GM23338 (cell line): Measurements from ENCODE around the gene R3HDML. TPM values are rescaled to one million over a fixed set of nuclear protein-coding genes. Genes with fewer than 3 reads are reported as not detected.
A peak's percentile ranks its signal among the peaks of the same experiment; 100 is the strongest.

Experiments
- ATAC-seq: fragments of 200-7000 bp; cut with Tn5 transposase; 3 replicates; pipeline ENCODE4 v1.9.1; 2020
- DNase-seq: peaks from one replicate; pipeline ENCODE4 v3.0.0-alpha.2; 2015; ENCODE audit warnings: low spot score
- H2AFZ ChIP-seq: fragments of 200-600 bp; sonication (generic); 2 replicates; pipeline ENCODE4 v1.8.0; 2016; ENCODE audit warnings: antibody characterized with exemption, mild to moderate bottlenecking, moderate library complexity
- H3F3A ChIP-seq: fragments of 200-600 bp; sonication (generic); replicated peaks from 2 replicates; pipeline ENCODE4 v1.8.0; 2017; ENCODE audit warnings: antibody characterized with exemption, mixed run types, low read depth
- H3K27ac ChIP-seq: fragments of 200-600 bp; sonication (generic); 2 replicates; pipeline ENCODE4 v1.6.1; 2016; ENCODE audit warnings: low read depth
- H3K27me3 ChIP-seq: fragments of 200-600 bp; sonication (generic); 2 replicates; pipeline ENCODE4 v1.8.0; 2016; ENCODE audit warnings: mild to moderate bottlenecking, mixed run types, moderate library complexity; ENCODE audit not compliant: insufficient read depth
- H3K36me3 ChIP-seq: fragments of 200-600 bp; sonication (generic); 2 replicates; pipeline ENCODE4 v1.8.0; 2016; ENCODE audit warnings: mild to moderate bottlenecking; ENCODE audit not compliant: insufficient read depth
- H3K4me1 ChIP-seq: fragments of 200-600 bp; sonication (generic); 2 replicates; pipeline ENCODE4 v1.8.0; 2016; ENCODE audit warnings: mild to moderate bottlenecking, moderate library complexity; ENCODE audit not compliant: insufficient read depth
- H3K4me2 ChIP-seq: fragments of 200-600 bp; sonication (generic); 2 replicates; pipeline ENCODE4 v1.7.1; 2017; ENCODE audit warnings: mixed run types
- H3K4me3 ChIP-seq: fragments of 200-600 bp; sonication (generic); 2 replicates; pipeline ENCODE4 v1.6.1; 2016; ENCODE audit warnings: mixed run types
- H3K79me2 ChIP-seq: fragments of 200-600 bp; sonication (generic); replicated peaks from 2 replicates; pipeline ENCODE4 v1.8.0; 2017; ENCODE audit warnings: mild to moderate bottlenecking; ENCODE audit not compliant: insufficient read depth
- H3K9me2 ChIP-seq: fragments of 200-600 bp; sonication (generic); 2 replicates; pipeline ENCODE4 v1.8.0; 2017; ENCODE audit not compliant: insufficient read depth
- H4K20me1 ChIP-seq: fragments of 200-600 bp; sonication (generic); replicated peaks from 2 replicates; pipeline ENCODE4 v1.8.0; 2017; ENCODE audit warnings: mild to moderate bottlenecking; ENCODE audit not compliant: insufficient read depth
- H3K27ac Mint-ChIP-seq: 2 replicates; pipeline ENCODE4 v1.8.0; 2020; ENCODE audit warnings: inconsistent platforms, mild to moderate bottlenecking, moderate library complexity, mixed read lengths
- H3K27me3 Mint-ChIP-seq: 3 replicates; pipeline ENCODE4 v1.8.0; 2022; ENCODE audit warnings: low read depth, mild to moderate bottlenecking, moderate library complexity, mixed read lengths, inconsistent platforms; ENCODE audit not compliant: insufficient read depth, poor library complexity
- H3K36me3 Mint-ChIP-seq: 3 replicates; pipeline ENCODE4 v1.8.0; 2021; ENCODE audit warnings: low read depth, mild to moderate bottlenecking, inconsistent platforms, moderate library complexity, mixed read lengths
- H3K4me1 Mint-ChIP-seq: 3 replicates; pipeline ENCODE4 v1.8.0; 2020; ENCODE audit warnings: mild to moderate bottlenecking, inconsistent platforms, mixed read lengths
- H3K4me3 Mint-ChIP-seq: 3 replicates; pipeline ENCODE4 v1.8.0; 2021; ENCODE audit warnings: moderate library complexity, mild to moderate bottlenecking, inconsistent platforms, mixed read lengths
- H3K9me3 Mint-ChIP-seq: 3 replicates; pipeline ENCODE4 v1.8.0; 2020; ENCODE audit warnings: moderate library complexity, mild to moderate bottlenecking, inconsistent platforms, mixed read lengths
- CREB1 ChIP-seq: fragments of 250-450 bp; sonication (Bioruptor Pico); IDR thresholded peaks from 2 replicates; pipeline ENCODE4 v1.5.0; 2020; ENCODE audit warnings: low read depth, mild to moderate bottlenecking, moderate library complexity
- CTCF ChIP-seq, 2 experiments: fragments of 200-600 bp in 1 of 2; sonication (generic) in 1 of 2; conservative IDR thresholded peaks; 2 replicates each; pipeline versions ENCODE4 v1.5.1 to v1.6.1; 2016 to 2017; ENCODE audit warnings: antibody characterized with exemption in 2 of 2, low read depth in 2 of 2, mild to moderate bottlenecking in 2 of 2, moderate library complexity in 1 of 2
- ETS1 ChIP-seq: IDR thresholded peaks from 2 replicates; pipeline ENCODE4 v1.6.1; 2016; ENCODE audit warnings: antibody characterized with exemption
- EZH2 ChIP-seq: fragments of 200-600 bp; sonication (generic); IDR thresholded peaks from one replicate; pipeline ENCODE4 v1.8.0; 2017; ENCODE audit warnings: antibody characterized with exemption, mild to moderate bottlenecking, low read depth; ENCODE audit not compliant: unreplicated experiment
- EZH2phosphoT487 ChIP-seq: fragments of 200-600 bp; sonication (generic); IDR thresholded peaks from one replicate; pipeline ENCODE4 v1.8.1; 2018; ENCODE audit warnings: antibody characterized with exemption; ENCODE audit not compliant: unreplicated experiment
- JUNB ChIP-seq: IDR thresholded peaks from one replicate; pipeline ENCODE4 v1.6.1; 2016; ENCODE audit warnings: antibody characterized with exemption; ENCODE audit not compliant: unreplicated experiment
- NANOG ChIP-seq: IDR thresholded peaks from 2 replicates; pipeline ENCODE4 v1.6.1; 2016; ENCODE audit warnings: antibody characterized with exemption, borderline replicate concordance
- STAT1 ChIP-seq: IDR thresholded peaks from one replicate; pipeline ENCODE4 v1.6.1; 2016; ENCODE audit warnings: antibody characterized with exemption; ENCODE audit not compliant: unreplicated experiment
- ZNF114 ChIP-seq: fragments of 250-450 bp; sonication (Bioruptor Pico); IDR thresholded peaks from 2 replicates; pipeline ENCODE4 v1.5.0; 2020; ENCODE audit warnings: mild to moderate bottlenecking, moderate library complexity
- ZNF331 ChIP-seq: fragments of 250-450 bp; sonication (Bioruptor Pico); IDR thresholded peaks from 2 replicates; pipeline ENCODE4 v1.5.0; 2020; ENCODE audit warnings: low read depth, mild to moderate bottlenecking, moderate library complexity
- ZNF462 ChIP-seq: fragments of 250-450 bp; sonication (Bioruptor Pico); IDR thresholded peaks from 2 replicates; pipeline ENCODE4 v1.5.0; 2020; ENCODE audit warnings: mild to moderate bottlenecking, moderate library complexity
- polyA plus RNA-seq: library from polyadenylated mRNA; unstranded; fragments of >200 nt; fragmentation: Nextera tagmentation; extraction: Ambion mirVana; gene quantifications from 2 replicates; pipeline ENCODE4 v1.2.1, GENCODE V29; 2016
- total RNA-seq: library from RNA; depleted of rRNA; stranded (reverse); fragments of >200 nt; shearing (Covaris generic); gene quantifications from 2 replicates; pipeline ENCODE4 v1.2.3, GENCODE V29; 2014
- TF ChIP-seq, protein P1 (sequence below): IDR thresholded peaks from one replicate; pipeline ENCODE4 v1.6.1; 2018; ENCODE audit warnings: antibody characterized with exemption; ENCODE audit not compliant: unreplicated experiment

Gene R3HDML
- total and polyA plus RNA-seq, 2 experiments from 2014 or later, result not detected

- peaks cover 14% of the 10 kb centered on the region for H3K4me1 Mint-ChIP-seq
- Histone ChIP-seq H3K4me2 (peak overlapping the region; percentile 34; the same call in 1 of the 2 replicates), H3K79me2 (no peaks in the 10 kb centered on the region), H3K27me3 (no peaks in the 10 kb centered on the region), H4K20me1 (no peaks in the 10 kb centered on the region), H3K4me3 (peak overlapping the region; percentile 27; the same call in 1 of the 2 replicates), H3K36me3 (no peaks in the 10 kb centered on the region), H3K27ac (no peak overlapping the region), H3K9me2 (no peaks in the 10 kb centered on the region), H3F3A (no peaks in the 10 kb centered on the region), H3K4me1 (peaks cover 3% of the 10 kb centered on the region; the same call in 1 of the 2 replicates), H2AFZ (peak overlapping the region; percentile 90)
- peaks cover 3% of the 10 kb centered on the region for H3K27me3 Mint-ChIP-seq
- H3K4me3 Mint-ChIP-seq, result peak overlapping the region; percentile 44; the same call in 1 of the 3 replicates
- no peak overlapping the region; the same call in 1 of the 2 replicates for H3K27ac Mint-ChIP-seq
- TF ChIP-seq ZNF462 (no peak), STAT1 (no peak), NANOG (no peak), CTCF (conservative IDR thresholded peaks at IDR 0.05; ENCODE audit: low read depth in 2 of 2) (no peak), ZNF114 (CRISPR knock-in tag) (no peak), JUNB (no peak), EZH2phosphoT487 (no peak), EZH2 (no peak), ETS1 (no peak), ZNF331 (CRISPR knock-in tag) (no peak), CREB1 (CRISPR knock-in tag) (no peak)
- TF ChIP-seq, protein P1, sequence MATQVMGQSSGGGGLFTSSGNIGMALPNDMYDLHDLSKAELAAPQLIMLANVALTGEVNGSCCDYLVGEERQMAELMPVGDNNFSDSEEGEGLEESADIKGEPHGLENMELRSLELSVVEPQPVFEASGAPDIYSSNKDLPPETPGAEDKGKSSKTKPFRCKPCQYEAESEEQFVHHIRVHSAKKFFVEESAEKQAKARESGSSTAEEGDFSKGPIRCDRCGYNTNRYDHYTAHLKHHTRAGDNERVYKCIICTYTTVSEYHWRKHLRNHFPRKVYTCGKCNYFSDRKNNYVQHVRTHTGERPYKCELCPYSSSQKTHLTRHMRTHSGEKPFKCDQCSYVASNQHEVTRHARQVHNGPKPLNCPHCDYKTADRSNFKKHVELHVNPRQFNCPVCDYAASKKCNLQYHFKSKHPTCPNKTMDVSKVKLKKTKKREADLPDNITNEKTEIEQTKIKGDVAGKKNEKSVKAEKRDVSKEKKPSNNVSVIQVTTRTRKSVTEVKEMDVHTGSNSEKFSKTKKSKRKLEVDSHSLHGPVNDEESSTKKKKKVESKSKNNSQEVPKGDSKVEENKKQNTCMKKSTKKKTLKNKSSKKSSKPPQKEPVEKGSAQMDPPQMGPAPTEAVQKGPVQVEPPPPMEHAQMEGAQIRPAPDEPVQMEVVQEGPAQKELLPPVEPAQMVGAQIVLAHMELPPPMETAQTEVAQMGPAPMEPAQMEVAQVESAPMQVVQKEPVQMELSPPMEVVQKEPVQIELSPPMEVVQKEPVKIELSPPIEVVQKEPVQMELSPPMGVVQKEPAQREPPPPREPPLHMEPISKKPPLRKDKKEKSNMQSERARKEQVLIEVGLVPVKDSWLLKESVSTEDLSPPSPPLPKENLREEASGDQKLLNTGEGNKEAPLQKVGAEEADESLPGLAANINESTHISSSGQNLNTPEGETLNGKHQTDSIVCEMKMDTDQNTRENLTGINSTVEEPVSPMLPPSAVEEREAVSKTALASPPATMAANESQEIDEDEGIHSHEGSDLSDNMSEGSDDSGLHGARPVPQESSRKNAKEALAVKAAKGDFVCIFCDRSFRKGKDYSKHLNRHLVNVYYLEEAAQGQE, result no peak
- DNase-seq (peak; percentile 76), ATAC-seq (peak; percentile 95)
- no peaks in the 10 kb centered on the region for H3K36me3 Mint-ChIP-seq
- H3K9me3 Mint-ChIP-seq, result no peaks in the 10 kb centered on the region
Observed at GRCh38 chr20:44336086-44336485, 757 bp upstream of the R3HDML start.
